Mesendoderm (in vitro differentiated cells): Measurements from ENCODE around the gene GJB4.

Experiments
- DNase-seq: peaks from one replicate; pipeline ENCODE4 v3.0.0; 2013
- H2AK5ac ChIP-seq: 2 replicates; pipeline ENCODE4 v1.6.1; 2013; ENCODE audit warnings: low read length, inconsistent platforms
- H2BK120ac ChIP-seq: 2 replicates; pipeline ENCODE4 v1.6.1; 2013; ENCODE audit warnings: low read depth, mild to moderate bottlenecking, low read length, moderate library complexity, mixed read lengths
- H2BK15ac ChIP-seq: replicated peaks from 2 replicates; pipeline ENCODE4 v1.6.1; 2013; ENCODE audit warnings: low read depth, mild to moderate bottlenecking, moderate library complexity
- H2BK5ac ChIP-seq: 2 replicates; pipeline ENCODE4 v1.6.1; 2013; ENCODE audit warnings: low read length, inconsistent platforms
- H3K18ac ChIP-seq: 2 replicates; pipeline ENCODE4 v1.6.1; 2013; ENCODE audit warnings: mild to moderate bottlenecking, low read length, mixed read lengths
- H3K23ac ChIP-seq: one replicate; pipeline ENCODE4 v1.6.1; 2013; ENCODE audit warnings: low read length
- H3K27ac ChIP-seq: 2 replicates; pipeline ENCODE4 v1.5.1; 2013; ENCODE audit warnings: low read depth, mild to moderate bottlenecking, inconsistent platforms, low read length, moderate library complexity
- H3K27me3 ChIP-seq: 2 replicates; pipeline ENCODE4 v1.6.1; 2013; ENCODE audit warnings: low read length, control low read depth, mild to moderate bottlenecking, inconsistent platforms; ENCODE audit not compliant: insufficient read depth, poor library complexity
- H3K36me3 ChIP-seq: 2 replicates; pipeline ENCODE4 v1.6.1; 2013; ENCODE audit warnings: low read length, inconsistent platforms; ENCODE audit not compliant: control insufficient read depth, insufficient read depth
- H3K4ac ChIP-seq: one replicate; pipeline ENCODE4 v1.6.1; 2013; ENCODE audit warnings: low read depth, mild to moderate bottlenecking, low read length, moderate library complexity
- H3K4me1 ChIP-seq: 2 replicates; pipeline ENCODE4 v1.6.1; 2013; ENCODE audit warnings: low read depth, low read length, inconsistent platforms; ENCODE audit not compliant: control insufficient read depth
- H3K4me2 ChIP-seq: 2 replicates; pipeline ENCODE4 v1.6.1; 2013; ENCODE audit warnings: low read length
- H3K4me3 ChIP-seq: 2 replicates; pipeline ENCODE4 v1.5.1; 2013; ENCODE audit warnings: mild to moderate bottlenecking, low read length
- H3K56ac ChIP-seq: one replicate; pipeline ENCODE4 v1.6.1; 2013; ENCODE audit warnings: low read length
- H3K79me1 ChIP-seq: 2 replicates; pipeline ENCODE4 v1.6.1; 2013; ENCODE audit warnings: low read length, inconsistent platforms
- H3K79me2 ChIP-seq: 2 replicates; pipeline ENCODE4 v1.6.1; 2013; ENCODE audit warnings: mild to moderate bottlenecking, low read length; ENCODE audit not compliant: control insufficient read depth, insufficient read depth
- H3K9ac ChIP-seq: 2 replicates; pipeline ENCODE4 v1.6.1; 2013; ENCODE audit warnings: low read length, inconsistent platforms
- H4K5ac ChIP-seq: one replicate; pipeline ENCODE4 v1.6.1; 2013; ENCODE audit warnings: low read length
- H4K8ac ChIP-seq: one replicate; pipeline ENCODE4 v1.6.1; 2013; ENCODE audit warnings: low read depth, mild to moderate bottlenecking, control low read depth, low read length, moderate library complexity
- WGBS: extraction: QIAGEN DNeasy Blood & Tissue Kit; methylation state at CpG from one replicate; pipeline ENCODE4 v1.1.7; 2013; ENCODE audit warnings: low lambda C conversion rate, missing lambda C conversion rate; ENCODE audit not compliant: insufficient coverage; ENCODE audit errors: extremely low coverage; 5-methylcytosine and 5-hydroxymethylcytosine counted together

The GJB4 gene

DNA sequence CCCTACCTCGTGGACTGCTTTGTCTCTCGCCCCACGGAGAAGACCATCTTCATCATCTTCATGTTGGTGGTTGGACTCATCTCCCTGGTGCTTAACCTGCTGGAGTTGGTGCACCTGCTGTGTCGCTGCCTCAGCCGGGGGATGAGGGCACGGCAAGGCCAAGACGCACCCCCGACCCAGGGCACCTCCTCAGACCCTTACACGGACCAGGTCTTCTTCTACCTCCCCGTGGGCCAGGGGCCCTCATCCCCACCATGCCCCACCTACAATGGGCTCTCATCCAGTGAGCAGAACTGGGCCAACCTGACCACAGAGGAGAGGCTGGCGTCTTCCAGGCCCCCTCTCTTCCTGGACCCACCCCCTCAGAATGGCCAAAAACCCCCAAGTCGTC lies 35.2 kb downstream of the GJB4 start:
- Histone ChIP-seq H3K23ac (no peak overlapping the region), H3K4me2 (no peak overlapping the region), H3K4me3 (no peak overlapping the region), H3K27ac (no peak overlapping the region), H3K18ac (no peak overlapping the region), H3K9ac (no peak overlapping the region), H3K79me1 (no peaks in the 10 kb centered on the region), H2AK5ac (no peak overlapping the region), H4K8ac (no peak overlapping the region), H4K5ac (no peak overlapping the region), H3K56ac (no peak overlapping the region), H3K4me1 (peaks cover 5% of the 10 kb centered on the region), H3K79me2 (no peaks in the 10 kb centered on the region), H3K36me3 (no peaks in the 10 kb centered on the region), H2BK120ac (no peak overlapping the region), H2BK5ac (no peak overlapping the region), H3K4ac (no peak overlapping the region), H2BK15ac (no peak overlapping the region), H3K27me3 (no peaks in the 10 kb centered on the region)
- no peak for DNase-seq
- no CpG with 5 or more reads among the region's 12 CpGs for WGBS

DNA sequence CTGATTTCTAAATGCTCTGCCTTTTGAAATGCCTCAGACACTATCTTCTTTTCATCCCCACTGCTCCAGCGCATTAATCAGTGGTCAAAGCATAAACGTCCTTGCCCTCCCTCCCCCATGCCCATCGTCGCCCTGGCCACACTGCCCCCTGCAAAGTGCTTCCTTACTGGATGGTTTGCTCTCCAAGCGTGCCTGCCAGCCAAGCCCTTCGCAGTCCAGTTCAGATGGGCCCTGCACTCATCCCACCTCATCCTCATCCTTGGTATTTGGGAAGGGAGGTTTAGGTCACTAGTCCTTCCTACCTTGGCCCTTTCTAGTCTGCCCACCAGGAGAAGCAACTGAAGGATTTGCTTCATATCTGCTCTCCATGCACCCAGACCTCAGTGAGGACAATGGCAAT lies 36.4 kb downstream of the GJB4 start:
- no peaks in the 10 kb centered on the region for H3K79me2 ChIP-seq
- no peak overlapping the region for H3K56ac ChIP-seq
- no peak overlapping the region for H2BK5ac ChIP-seq
- H4K5ac ChIP-seq = no peak overlapping the region
- H2BK120ac ChIP-seq = no peak overlapping the region
- H3K4ac ChIP-seq = no peak overlapping the region
- no CpG with 5 or more reads among the region's 6 CpGs for WGBS
- no peak overlapping the region for H3K9ac ChIP-seq
- no peak overlapping the region for H2AK5ac ChIP-seq
- no peak overlapping the region for H3K27ac ChIP-seq
- no peaks in the 10 kb centered on the region for H3K36me3 ChIP-seq
- H3K4me3 ChIP-seq = no peak overlapping the region
- H3K27me3 ChIP-seq = no peaks in the 10 kb centered on the region
- H3K4me2 ChIP-seq = no peak overlapping the region
- no peak overlapping the region for H3K18ac ChIP-seq
- peaks cover 5% of the 10 kb centered on the region for H3K4me1 ChIP-seq
- DNase-seq = no peak
- no peak overlapping the region for H3K23ac ChIP-seq
- no peak overlapping the region for H4K8ac ChIP-seq
- no peak overlapping the region for H2BK15ac ChIP-seq
- H3K79me1 ChIP-seq = no peaks in the 10 kb centered on the region

DNA sequence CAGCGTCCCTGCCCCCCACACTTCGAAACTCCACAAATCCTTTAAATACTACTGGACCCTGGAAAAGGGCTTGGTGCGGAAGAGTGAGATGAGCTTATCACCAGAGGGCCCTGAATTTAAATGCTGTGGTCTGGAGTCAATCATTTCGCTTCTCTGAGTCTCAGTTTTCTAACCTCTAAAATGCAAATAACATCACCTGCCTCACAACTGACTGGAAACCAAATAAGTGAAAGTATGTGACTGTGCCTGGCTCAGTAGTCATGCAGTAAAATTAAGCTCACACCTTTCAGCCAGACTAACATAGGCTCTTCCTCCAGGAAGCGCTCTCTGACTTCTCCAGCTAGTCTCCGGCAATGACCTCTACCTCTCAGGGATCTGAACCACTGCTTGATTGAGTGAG lies 37.5 kb downstream of the GJB4 start:
- Histone ChIP-seq H3K4me1 (peaks cover 5% of the 10 kb centered on the region), H3K4me2 (no peak overlapping the region), H3K27ac (no peak overlapping the region), H3K36me3 (no peaks in the 10 kb centered on the region), H4K5ac (no peak overlapping the region), H3K79me2 (no peaks in the 10 kb centered on the region), H2AK5ac (no peak overlapping the region), H3K4me3 (no peak overlapping the region), H3K23ac (no peak overlapping the region), H2BK15ac (no peak overlapping the region), H3K4ac (no peak overlapping the region), H2BK120ac (no peak overlapping the region), H3K56ac (no peak overlapping the region), H2BK5ac (no peak overlapping the region), H4K8ac (no peak overlapping the region), H3K18ac (no peak overlapping the region), H3K27me3 (no peaks in the 10 kb centered on the region), H3K79me1 (no peaks in the 10 kb centered on the region), H3K9ac (no peak overlapping the region)
- WGBS = no CpG with 5 or more reads among the region's 6 CpGs
- peak; percentile 10 for DNase-seq

DNA sequence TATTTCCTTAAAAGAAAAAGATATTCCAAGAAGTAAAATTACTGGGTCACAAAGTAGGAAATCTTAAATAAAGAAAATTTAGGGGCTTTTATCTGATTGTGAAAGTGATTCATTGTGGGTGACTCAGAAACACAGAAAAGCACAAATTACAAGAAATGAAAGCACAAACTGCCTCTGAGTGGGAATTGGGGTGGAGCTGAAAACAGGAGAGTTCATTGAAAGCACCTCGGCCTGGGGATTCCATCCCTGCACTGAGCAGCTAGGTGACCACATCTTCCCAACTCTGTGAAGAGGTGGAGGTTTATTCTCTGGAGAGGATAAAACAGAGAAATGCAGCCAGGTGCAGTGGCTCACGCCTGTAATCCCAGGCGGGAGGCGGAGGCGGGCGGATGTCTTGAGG lies 40.7 kb downstream of the GJB4 start:
- Histone ChIP-seq H3K9ac (no peak overlapping the region), H3K27me3 (no peaks in the 10 kb centered on the region), H4K8ac (no peak overlapping the region), H3K4me2 (no peak overlapping the region), H2AK5ac (no peak overlapping the region), H3K18ac (no peak overlapping the region), H3K79me1 (no peaks in the 10 kb centered on the region), H3K4me3 (no peak overlapping the region), H3K4me1 (peaks cover 2% of the 10 kb centered on the region), H3K27ac (no peak overlapping the region), H3K36me3 (no peaks in the 10 kb centered on the region), H4K5ac (no peak overlapping the region), H3K79me2 (no peaks in the 10 kb centered on the region), H3K23ac (no peak overlapping the region), H3K4ac (no peak overlapping the region), H2BK5ac (no peak overlapping the region), H3K56ac (no peak overlapping the region), H2BK120ac (no peak overlapping the region), H2BK15ac (no peak overlapping the region)
- no peak for DNase-seq
- no CpG with 5 or more reads among the region's 6 CpGs for WGBS

DNA sequence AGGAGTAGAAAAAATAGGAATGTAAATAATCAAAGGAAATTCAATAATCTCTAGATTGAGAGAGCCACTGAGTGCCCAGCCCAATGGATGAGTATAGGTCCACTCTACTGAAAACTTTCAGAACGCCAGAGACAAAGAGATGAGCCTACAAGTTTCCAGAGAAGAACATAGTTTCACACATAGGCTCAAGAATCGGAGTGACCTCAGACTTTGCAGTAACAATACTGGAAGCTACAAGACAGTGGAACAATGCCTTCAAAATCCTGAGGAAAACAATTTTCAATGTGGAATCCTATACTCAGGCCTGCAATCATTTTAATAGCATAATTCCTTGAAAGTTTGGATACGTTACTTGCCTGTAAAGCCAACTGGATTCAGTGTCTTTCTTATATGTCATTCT lies 44.2 kb downstream of the GJB4 start:
- no CpG with 5 or more reads among the region's 3 CpGs for WGBS
- Histone ChIP-seq H3K23ac (no peak overlapping the region), H2BK120ac (no peak overlapping the region), H4K8ac (no peak overlapping the region), H3K27me3 (no peaks in the 10 kb centered on the region), H3K4me2 (no peak overlapping the region), H2AK5ac (no peak overlapping the region), H3K9ac (no peak overlapping the region), H3K56ac (no peak overlapping the region), H3K79me2 (no peaks in the 10 kb centered on the region), H3K4me3 (no peak overlapping the region), H4K5ac (no peak overlapping the region), H3K4me1 (no peaks in the 10 kb centered on the region), H3K79me1 (no peaks in the 10 kb centered on the region), H2BK15ac (no peak overlapping the region), H3K27ac (no peak overlapping the region), H3K36me3 (no peaks in the 10 kb centered on the region), H3K18ac (no peak overlapping the region), H2BK5ac (no peak overlapping the region), H3K4ac (no peak overlapping the region)
- DNase-seq = no peak

DNA sequence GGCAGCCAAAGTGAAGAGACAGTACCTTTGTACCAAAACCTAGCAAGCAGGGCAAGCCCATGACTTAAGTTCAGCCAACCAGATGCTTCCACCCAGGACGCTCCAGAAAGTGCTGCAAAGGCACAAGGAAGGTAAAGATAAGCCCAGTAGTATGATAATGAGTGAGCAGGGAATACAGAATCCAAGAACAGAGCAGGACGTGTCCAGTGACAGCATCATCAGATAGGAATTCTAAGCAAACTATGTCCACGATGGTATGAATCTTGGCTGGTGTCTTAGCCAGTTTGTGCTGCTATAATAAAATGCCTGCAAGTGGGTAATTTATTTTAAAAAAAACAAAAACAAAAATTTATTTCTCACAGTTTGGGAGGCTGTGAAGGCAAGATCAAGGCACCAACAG lies 46.9 kb downstream of the GJB4 start:
- H2BK120ac ChIP-seq = no peak overlapping the region
- no peak overlapping the region for H3K56ac ChIP-seq
- H3K79me1 ChIP-seq = no peaks in the 10 kb centered on the region
- no peak overlapping the region for H3K4ac ChIP-seq
- H2BK5ac ChIP-seq = no peak overlapping the region
- H4K5ac ChIP-seq = no peak overlapping the region
- H3K4me2 ChIP-seq = no peak overlapping the region
- no peak overlapping the region for H3K23ac ChIP-seq
- no CpG with 5 or more reads among the region's 3 CpGs for WGBS
- H3K4me1 ChIP-seq = no peaks in the 10 kb centered on the region
- no peak overlapping the region for H2AK5ac ChIP-seq
- H3K36me3 ChIP-seq = no peaks in the 10 kb centered on the region
- no peak overlapping the region for H3K4me3 ChIP-seq
- H3K27me3 ChIP-seq = no peaks in the 10 kb centered on the region
- no peak overlapping the region for H2BK15ac ChIP-seq
- H3K18ac ChIP-seq = no peak overlapping the region
- H4K8ac ChIP-seq = no peak overlapping the region
- H3K79me2 ChIP-seq = no peaks in the 10 kb centered on the region
- DNase-seq = no peak
- no peak overlapping the region for H3K9ac ChIP-seq
- no peak overlapping the region for H3K27ac ChIP-seq
